ENCODE measurements around the gene AGTRAP.

AGTRAP gene

GRCh38 chr1:11800391-11800755 lies 64.4 kb downstream of the AGTRAP start:
- DNase-seq (ENCODE audit: low read depth in 2 of 2), result no peak

All from stimulated activated CD4-positive, alpha-beta T cell treated with anti-CD3 and anti-CD28 coated beads, Interleukin-1b, Interleukin-23, amount 100 ng/mL, for 1 hour (primary cell).